GM19238 (cell line): ENCODE data around the gene PAPOLB.

Source experiments
- DNase-seq: peaks from one replicate; pipeline ENCODE4 v3.0.0; 2011; ENCODE audit warnings: low spot score; ENCODE audit not compliant: insufficient read length

Gene PAPOLB

GRCh38 chr7:4842319-4843064 lies 19.3 kb downstream of the PAPOLB start:
- no peak for DNase-seq

GRCh38 chr7:4841836-4842235 lies 20.0 kb downstream of the PAPOLB start:
- no peak for DNase-seq

GRCh38 chr7:4841007-4841784 lies 20.6 kb downstream of the PAPOLB start:
- no peak for DNase-seq

GRCh38 chr7:4840079-4840501 lies 21.7 kb downstream of the PAPOLB start:
- DNase-seq = no peak

GRCh38 chr7:4838626-4839334 lies 23.1 kb downstream of the PAPOLB start:
- DNase-seq = no peak

GRCh38 chr7:4837803-4838625 lies 23.8 kb downstream of the PAPOLB start:
- DNase-seq = no peak

- DNase-seq = no peak
Measured at GRCh38 chr7:4837041-4837802, 24.6 kb downstream of the PAPOLB start.

GRCh38 chr7:4836206-4836661 lies 25.6 kb downstream of the PAPOLB start:
- no peak for DNase-seq

- DNase-seq = no peak
Measured at GRCh38 chr7:4835398-4836205, 26.2 kb downstream of the PAPOLB start.

- no peak for DNase-seq
Measured at GRCh38 chr7:4834601-4835397, 27.0 kb downstream of the PAPOLB start.

GRCh38 chr7:4833691-4834600 lies 27.9 kb downstream of the PAPOLB start:
- no peak for DNase-seq

- DNase-seq = no peak
Measured at GRCh38 chr7:4833176-4833575, 28.7 kb downstream of the PAPOLB start.

GRCh38 chr7:4832711-4833110 lies 29.1 kb downstream of the PAPOLB start:
- no peak for DNase-seq

- DNase-seq = no peak
Measured at GRCh38 chr7:4831723-4832495, 29.9 kb downstream of the PAPOLB start.

- DNase-seq = no peak
Measured at GRCh38 chr7:4830176-4830575, 31.7 kb downstream of the PAPOLB start.

- no peak for DNase-seq
Measured at GRCh38 chr7:4828720-4829383, 33.0 kb downstream of the PAPOLB start.
